Stimulated activated CD4-positive, alpha-beta T cell treated with anti-CD3 and anti-CD28 coated beads, Interleukin-15, amount 100 ng/mL, for 24 hours (primary cell): ENCODE data around the gene TRIM25.

ENCODE experiments used
- DNase-seq: peaks from one replicate; pipeline ENCODE4 v3.0.0-alpha.2; 2020

Gene TRIM25

GRCh38 chr17:56925088-56925487 lies 11.2 kb upstream of the TRIM25 start:
- no peak for DNase-seq

- no peak for DNase-seq
Measured at GRCh38 chr17:56919717-56920116, 5.9 kb upstream of the TRIM25 start.

- no peak for DNase-seq
Measured at GRCh38 chr17:56918916-56919315, 5.1 kb upstream of the TRIM25 start.

GRCh38 chr17:56917559-56918296 lies 3.9 kb upstream of the TRIM25 start:
- DNase-seq = no peak

GRCh38 chr17:56914581-56915273 lies 878 bp upstream of the TRIM25 start:
- peak; percentile 19 for DNase-seq

- DNase-seq = no peak
Measured at GRCh38 chr17:56913353-56913866, 439 bp downstream of the TRIM25 start.

- no peak for DNase-seq
Measured at GRCh38 chr17:56913000-56913311, 893 bp downstream of the TRIM25 start.

GRCh38 chr17:56912105-56912999 lies 1.5 kb downstream of the TRIM25 start:
- no peak for DNase-seq

GRCh38 chr17:56910509-56911235 lies 3.2 kb downstream of the TRIM25 start:
- DNase-seq = no peak

- no peak for DNase-seq
Measured at GRCh38 chr17:56909742-56910508, 3.9 kb downstream of the TRIM25 start.

- peak; percentile 42 for DNase-seq
Measured at GRCh38 chr17:56908001-56908542, 5.8 kb downstream of the TRIM25 start.

- no peak for DNase-seq
Measured at GRCh38 chr17:56903560-56903959, 10.3 kb downstream of the TRIM25 start.

- no peak for DNase-seq
Measured at GRCh38 chr17:56902348-56902747, 11.5 kb downstream of the TRIM25 start.

GRCh38 chr17:56899403-56899802 lies 14.4 kb downstream of the TRIM25 start:
- DNase-seq = no peak

GRCh38 chr17:56898874-56899273 lies 15.0 kb downstream of the TRIM25 start:
- no peak for DNase-seq

GRCh38 chr17:56897646-56898424 lies 16.0 kb downstream of the TRIM25 start:
- DNase-seq = no peak

GRCh38 chr17:56896968-56897359 lies 16.9 kb downstream of the TRIM25 start:
- DNase-seq = no peak

- no peak for DNase-seq
Measured at GRCh38 chr17:56896217-56896967, 17.5 kb downstream of the TRIM25 start.

- DNase-seq = no peak
Measured at GRCh38 chr17:56894859-56895455, 18.9 kb downstream of the TRIM25 start.

- no peak for DNase-seq
Measured at GRCh38 chr17:56893503-56893902, 20.3 kb downstream of the TRIM25 start.
